Hematopoietic multipotent progenitor cell treated with erythropoietin and hydrocortisone succinate and interleukin-3 and kit ligand, for 15 days (in vitro differentiated cells): ENCODE measurements around the gene FLG.
"Not testable (repeated sequence)": the region's sequence is repeated elsewhere in the genome, so short reads cannot be mapped to it uniquely, and the experiment has no call there.

Experiments used
- DNase-seq: peaks from one replicate; pipeline ENCODE4 v3.0.0-alpha.2; 2015; ENCODE audit warnings: low spot score

FLG gene

DNA sequence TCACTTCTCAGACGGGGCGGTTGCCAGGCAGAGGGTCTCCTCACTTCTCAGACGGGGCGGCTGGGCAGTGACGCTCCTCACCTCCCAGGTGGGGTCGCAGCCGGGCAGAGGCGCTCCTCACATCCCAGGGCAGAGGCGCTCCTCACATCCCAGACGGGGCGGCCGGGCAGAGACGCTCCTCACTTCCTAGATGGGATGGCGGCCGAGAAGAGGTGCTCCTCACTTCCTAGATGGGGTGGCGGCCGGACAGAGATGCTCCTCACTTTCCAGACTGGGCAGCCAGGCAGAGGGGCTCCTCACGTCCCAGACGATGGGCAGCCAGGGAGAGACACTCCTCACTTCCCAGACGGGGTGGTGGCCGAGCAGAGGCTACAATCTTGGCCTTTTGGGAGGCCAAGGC, 68.6 kb downstream of the FLG start:
- not testable (repeated sequence) for DNase-seq
